IPS-20b (cell line): ENCODE data around the gene LMBRD2.
A peak's percentile ranks its signal among the peaks of the same experiment; 100 is the strongest.

Experiments
- H3K27ac ChIP-seq: one replicate; pipeline ENCODE4 v1.5.1; 2013; ENCODE audit warnings: low read length
- H3K27me3 ChIP-seq: 2 replicates; pipeline ENCODE4 v1.6.1; 2013; ENCODE audit warnings: mild to moderate bottlenecking, low read length, inconsistent platforms; ENCODE audit not compliant: insufficient read depth
- H3K36me3 ChIP-seq: 2 replicates; pipeline ENCODE4 v1.6.1; 2013; ENCODE audit warnings: low read depth, mild to moderate bottlenecking, inconsistent platforms, low read length, moderate library complexity; ENCODE audit not compliant: insufficient read depth
- H3K4me1 ChIP-seq: 2 replicates; pipeline ENCODE4 v1.6.1; 2013; ENCODE audit warnings: mild to moderate bottlenecking, control low read depth, inconsistent platforms, low read length, moderate library complexity; ENCODE audit not compliant: insufficient read depth
- H3K4me3 ChIP-seq: 2 replicates; pipeline ENCODE4 v1.5.1; 2013; ENCODE audit warnings: mild to moderate bottlenecking, low read length, inconsistent platforms
- H3K9ac ChIP-seq: 2 replicates; pipeline ENCODE4 v1.6.1; 2013; ENCODE audit warnings: low read depth, mild to moderate bottlenecking, inconsistent platforms, low read length, moderate library complexity
- H3K9me3 ChIP-seq: 2 replicates; pipeline ENCODE4 v1.6.1; 2013; ENCODE audit warnings: mild to moderate bottlenecking, low read depth, low read length, inconsistent platforms; ENCODE audit not compliant: insufficient read depth

LMBRD2 gene

DNA sequence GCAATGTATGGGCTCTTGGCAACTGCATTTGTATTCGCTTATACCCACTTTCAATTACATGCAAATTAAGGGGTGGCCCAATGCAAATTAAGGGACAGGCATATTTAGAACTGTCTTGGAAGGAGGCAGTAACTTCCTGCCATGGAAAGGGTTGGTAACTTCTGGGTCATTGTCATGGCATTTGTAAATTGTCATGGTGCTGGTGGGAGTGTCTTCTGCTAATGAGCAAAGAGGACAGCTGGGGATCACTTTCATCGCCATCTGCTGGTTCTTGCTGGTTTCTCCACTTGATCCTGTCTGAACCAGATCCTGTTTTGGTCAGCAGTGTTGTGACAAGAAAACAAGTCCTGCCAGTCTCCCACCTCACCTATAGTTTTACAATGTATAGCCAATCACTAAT, 61.7 kb downstream of the LMBRD2 start:
- no peak overlapping the region for H3K9ac ChIP-seq
- H3K36me3 ChIP-seq: no peaks in the 10 kb centered on the region
- no peaks in the 10 kb centered on the region for H3K9me3 ChIP-seq
- no peaks in the 10 kb centered on the region for H3K27me3 ChIP-seq
- 0 out of 2 replicates have a peak overlapping the region, but pooled peaks have one; percentile 4 for H3K4me3 ChIP-seq
- 0 out of 2 replicates have a peak, but pooled peaks cover 5% of the 10 kb centered on the region for H3K4me1 ChIP-seq
- H3K27ac ChIP-seq: no peak overlapping the region

DNA sequence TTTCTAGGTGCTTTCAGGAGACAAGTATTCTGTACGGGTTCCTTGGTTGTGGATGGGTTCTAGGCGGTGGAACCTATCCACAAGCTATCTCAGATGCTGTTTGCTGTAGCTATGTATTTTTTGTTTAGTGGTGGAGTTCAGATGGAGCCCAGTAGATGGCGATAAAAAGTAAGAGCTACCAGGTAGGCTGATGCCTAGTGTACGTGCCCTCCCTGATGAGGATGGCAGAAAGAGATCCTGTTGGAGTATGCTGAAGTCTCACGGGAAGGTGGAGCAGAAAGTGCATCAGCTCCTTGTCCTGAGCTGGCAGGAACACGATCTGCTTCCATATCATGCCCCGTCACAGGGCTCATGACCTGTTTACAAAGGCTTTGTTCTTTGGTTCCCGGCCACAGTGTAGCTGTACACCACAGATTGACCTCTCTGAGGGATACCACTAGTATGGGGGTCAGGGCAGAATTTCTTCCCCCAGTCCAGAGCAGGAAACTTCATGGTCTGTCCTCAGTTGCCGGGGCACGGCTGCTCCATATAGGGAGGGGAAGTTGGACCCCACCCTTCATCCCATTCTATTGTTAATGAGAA, 72.4 kb downstream of the LMBRD2 start:
- Histone ChIP-seq H3K27ac (no peak overlapping the region), H3K36me3 (no peaks in the 10 kb centered on the region), H3K27me3 (no peaks in the 10 kb centered on the region), H3K9ac (no peak overlapping the region), H3K4me1 (peaks cover 12% of the 10 kb centered on the region), H3K9me3 (no peaks in the 10 kb centered on the region), H3K4me3 (peak overlapping the region; percentile 49; the same call in 1 of the 2 replicates)

DNA sequence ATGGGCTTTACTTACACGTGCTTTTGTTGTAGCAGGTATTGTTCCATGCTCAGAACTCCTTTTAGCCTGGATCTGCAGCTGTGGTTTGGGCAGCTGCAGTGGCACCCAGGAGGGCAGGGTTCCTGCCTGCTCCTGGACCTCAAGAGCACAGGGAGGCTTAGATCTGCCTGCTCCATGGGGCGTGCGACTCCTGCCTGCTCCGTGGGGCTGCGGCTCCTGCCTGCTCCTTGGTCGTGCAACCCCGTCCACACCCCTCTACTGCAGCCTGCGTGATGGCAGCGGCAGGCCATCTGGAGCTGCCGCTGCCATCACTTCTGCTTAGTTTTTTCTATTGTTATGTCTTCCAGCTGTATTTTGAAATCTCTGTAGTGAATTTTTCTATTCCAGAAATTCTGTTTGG, 73.3 kb downstream of the LMBRD2 start:
- Histone ChIP-seq H3K9ac (no peak overlapping the region), H3K27me3 (no peaks in the 10 kb centered on the region), H3K36me3 (no peaks in the 10 kb centered on the region), H3K27ac (no peak overlapping the region), H3K4me1 (peaks cover 12% of the 10 kb centered on the region), H3K9me3 (no peaks in the 10 kb centered on the region), H3K4me3 (no peak overlapping the region)

DNA sequence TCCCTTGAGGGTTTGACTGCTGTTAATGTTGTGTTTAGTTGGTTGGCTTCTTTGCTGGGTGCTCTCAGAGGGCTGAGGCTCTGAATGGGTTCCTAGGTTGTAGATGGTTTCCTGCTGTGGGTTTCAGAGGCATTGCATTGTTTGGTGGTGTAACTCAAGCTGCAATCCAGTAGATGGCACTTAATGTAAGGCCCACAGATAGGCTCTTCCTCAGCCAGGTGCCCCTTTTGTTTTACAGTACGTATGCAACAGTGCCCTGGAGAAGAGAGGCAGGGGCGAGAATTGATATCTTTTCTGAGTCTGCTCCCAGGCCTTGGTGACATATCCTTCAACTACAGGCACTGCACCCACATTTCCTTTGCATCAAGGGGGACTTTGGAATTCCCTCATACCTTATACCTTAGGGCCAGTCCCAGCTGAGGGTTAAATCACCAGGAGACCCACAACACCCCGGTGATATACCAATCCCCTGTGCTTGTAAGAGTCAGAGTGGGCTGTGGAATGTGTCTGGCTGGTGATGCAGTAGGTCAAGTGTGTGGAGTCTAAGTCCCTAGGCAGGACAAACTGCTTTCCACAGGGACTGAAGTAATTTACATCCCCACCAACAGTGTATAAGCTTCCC, 78.0 kb downstream of the LMBRD2 start:
- H3K4me3 ChIP-seq: no peak overlapping the region

DNA sequence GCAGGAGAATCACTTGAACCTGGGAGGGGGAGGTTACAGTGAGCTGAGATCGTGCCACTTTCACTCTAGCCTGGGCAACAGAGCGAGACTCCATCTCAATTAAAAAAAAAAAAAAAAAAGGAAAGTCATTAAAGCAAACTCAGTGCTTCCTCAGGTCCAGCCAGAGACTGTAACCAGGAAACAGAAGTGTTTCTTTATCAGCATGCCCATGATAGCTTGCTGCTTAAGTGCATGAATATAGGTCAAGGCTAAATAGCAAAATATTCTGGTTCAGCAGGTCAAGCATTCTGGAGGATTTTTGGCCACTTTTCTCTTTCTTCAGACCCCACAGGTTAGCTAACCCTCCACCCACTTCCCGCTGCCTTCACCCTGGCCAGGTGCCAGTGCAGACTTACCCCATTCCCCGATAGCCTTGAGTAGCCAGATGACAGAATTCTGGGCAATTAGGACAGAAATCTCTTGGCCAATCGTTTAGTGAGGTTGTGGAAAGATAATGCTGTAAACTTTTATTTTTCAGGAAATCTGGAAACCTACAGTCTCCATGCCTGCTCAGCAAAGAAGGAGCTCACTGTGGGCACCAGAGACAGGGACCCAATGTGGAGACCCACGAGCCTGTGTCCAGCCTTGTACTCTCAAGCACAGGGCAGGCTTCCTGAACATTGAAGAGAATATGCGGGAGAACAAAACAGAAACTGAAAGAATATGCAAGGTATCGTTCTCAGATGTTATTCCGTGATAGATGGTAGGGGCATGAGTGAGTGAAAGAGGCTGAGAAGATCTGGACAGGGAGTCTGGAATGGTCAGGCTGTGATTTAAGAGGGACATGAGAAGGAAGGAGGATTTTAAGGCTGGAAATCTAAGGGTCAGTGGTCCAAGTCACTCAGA, 80.8 kb downstream of the LMBRD2 start:
- Histone ChIP-seq H3K4me3 (no peak overlapping the region), H3K27ac (no peak overlapping the region), H3K4me1 (peaks cover 8% of the 10 kb centered on the region)

More for the DNA sequence above, 78.0 kb downstream of the LMBRD2 start:
- Histone ChIP-seq H3K9me3 (no peaks in the 10 kb centered on the region), H3K27me3 (no peaks in the 10 kb centered on the region), H3K27ac (no peak overlapping the region), H3K4me1 (no peaks in the 10 kb centered on the region; the same call in 1 of the 2 replicates), H3K9ac (no peak overlapping the region), H3K36me3 (no peaks in the 10 kb centered on the region)

DNA sequence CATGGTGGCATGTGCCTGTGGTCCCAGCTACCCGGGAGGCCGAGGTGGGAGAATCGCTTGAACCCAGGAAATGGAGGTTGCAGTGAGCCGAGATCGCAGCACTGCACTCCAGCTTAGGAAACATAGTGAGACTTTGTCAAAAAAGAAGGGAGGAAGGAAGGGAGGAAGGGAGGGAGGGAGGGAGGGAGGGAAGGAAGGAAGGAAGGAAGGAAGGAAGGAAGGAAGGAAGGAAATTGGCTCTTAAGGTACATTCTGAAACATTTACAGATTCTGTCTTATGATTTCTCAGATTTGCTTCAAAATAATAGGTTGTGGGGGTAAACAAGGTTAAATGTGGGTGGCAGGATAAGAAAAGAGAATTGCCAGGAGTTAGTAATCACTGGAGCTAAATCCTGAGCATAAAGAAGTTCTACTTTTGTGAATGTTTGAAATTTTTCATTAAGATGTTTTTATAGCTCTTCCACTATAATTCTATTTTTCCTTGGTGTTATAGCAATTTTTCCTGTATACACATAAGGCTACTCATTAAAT, 82.9 kb downstream of the LMBRD2 start:
- Histone ChIP-seq H3K9me3 (no peaks in the 10 kb centered on the region), H3K4me1 (peaks cover 8% of the 10 kb centered on the region), H3K9ac (no peak overlapping the region), H3K36me3 (no peaks in the 10 kb centered on the region), H3K4me3 (no peak overlapping the region), H3K27ac (no peak overlapping the region), H3K27me3 (peaks cover 15% of the 10 kb centered on the region)

More for the DNA sequence above, 80.8 kb downstream of the LMBRD2 start:
- Histone ChIP-seq H3K9ac (no peak overlapping the region), H3K9me3 (no peaks in the 10 kb centered on the region), H3K36me3 (no peaks in the 10 kb centered on the region), H3K27me3 (peaks cover 3% of the 10 kb centered on the region; the same call in 1 of the 2 replicates)

DNA sequence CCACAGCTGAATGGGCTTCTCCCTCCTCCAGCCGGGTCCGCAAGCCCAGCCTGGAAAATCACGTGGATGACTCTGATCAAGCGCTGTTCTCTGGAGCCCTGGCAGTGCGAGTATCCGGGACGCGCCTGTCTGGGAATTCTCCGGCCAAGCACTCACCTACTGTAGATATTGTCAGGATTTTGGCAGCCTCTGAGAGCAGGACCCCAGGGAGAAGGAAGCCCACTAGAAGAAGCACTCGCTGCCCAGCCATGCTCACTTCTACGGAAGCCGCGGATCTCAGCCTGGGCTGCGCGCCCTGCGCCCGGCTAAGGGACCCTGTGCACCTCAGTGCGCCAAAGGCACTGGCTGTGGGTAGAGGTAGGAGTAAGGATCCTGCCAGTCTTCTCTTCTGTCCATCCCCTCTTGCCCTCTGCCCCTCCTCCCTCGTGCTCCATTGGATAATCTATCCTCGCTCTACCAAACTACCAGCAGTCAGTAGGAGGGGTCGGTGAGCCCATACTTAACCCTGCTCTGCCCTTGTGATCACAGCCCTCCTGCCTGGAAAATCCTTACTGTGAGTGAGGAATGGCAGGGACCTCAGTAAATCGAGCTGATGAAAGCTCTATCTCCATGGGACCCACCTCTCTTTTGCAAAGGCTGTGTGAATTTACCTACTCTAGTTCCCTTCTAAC, 85.0 kb downstream of the LMBRD2 start, which contains the start of gene UGT3A2:
UGT3A2 (minus strand) TSS at position 343 of the 671 bp plus-strand sequence; CDS start at position 250, 93 bp downstream.
- peak within 1 kb of the TSS; percentile 68; the same call in 1 of the 2 replicates for H3K9ac ChIP-seq
- H3K27me3 ChIP-seq: peaks cover 15% of the 10 kb centered on the region
- peaks cover 8% of the 10 kb centered on the region for H3K4me1 ChIP-seq

DNA sequence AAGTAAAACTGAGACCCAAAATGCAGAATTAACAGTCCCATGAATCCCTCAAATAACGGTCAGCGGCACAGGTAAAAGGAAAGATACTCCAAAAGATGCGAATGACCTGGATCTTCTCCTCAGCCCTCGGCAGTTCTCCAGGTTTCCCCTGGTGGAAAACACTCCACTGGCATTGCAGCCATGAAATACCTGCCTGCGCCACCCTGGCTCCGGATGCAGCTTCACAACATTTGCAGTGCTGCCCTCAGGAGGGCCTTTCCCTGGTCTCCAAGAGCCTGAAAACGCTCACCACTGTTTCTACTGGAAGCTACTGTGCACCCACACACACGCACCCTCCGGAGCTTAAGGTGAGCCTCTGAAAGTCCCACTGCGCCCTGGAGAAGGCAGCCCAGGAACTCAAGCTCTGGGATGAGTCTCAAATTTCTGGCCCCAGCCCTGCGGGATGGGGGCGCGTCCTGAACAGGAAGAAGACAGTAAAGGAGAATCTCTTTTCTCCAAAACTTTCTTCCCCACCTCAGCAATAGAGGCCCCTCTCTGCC, 85.6 kb downstream of the LMBRD2 start:
- Histone ChIP-seq H3K27me3 (peaks cover 15% of the 10 kb centered on the region), H3K9ac (peak overlapping the region; percentile 68; the same call in 1 of the 2 replicates), H3K4me1 (peaks cover 8% of the 10 kb centered on the region), H3K27ac (no peak overlapping the region), H3K4me3 (peak overlapping the region; percentile 79), H3K36me3 (peaks cover 7% of the 10 kb centered on the region; the same call in 1 of the 2 replicates), H3K9me3 (no peaks in the 10 kb centered on the region)

More for the DNA sequence above, 85.0 kb downstream of the LMBRD2 start, which contains the start of gene UGT3A2:
- peaks cover 7% of the 10 kb centered on the region; the same call in 1 of the 2 replicates for H3K36me3 ChIP-seq
- peak within 1 kb of the TSS; percentile 79 for H3K4me3 ChIP-seq
- no peak within 1 kb of the TSS for H3K27ac ChIP-seq
- H3K9me3 ChIP-seq: no peaks in the 10 kb centered on the region

DNA sequence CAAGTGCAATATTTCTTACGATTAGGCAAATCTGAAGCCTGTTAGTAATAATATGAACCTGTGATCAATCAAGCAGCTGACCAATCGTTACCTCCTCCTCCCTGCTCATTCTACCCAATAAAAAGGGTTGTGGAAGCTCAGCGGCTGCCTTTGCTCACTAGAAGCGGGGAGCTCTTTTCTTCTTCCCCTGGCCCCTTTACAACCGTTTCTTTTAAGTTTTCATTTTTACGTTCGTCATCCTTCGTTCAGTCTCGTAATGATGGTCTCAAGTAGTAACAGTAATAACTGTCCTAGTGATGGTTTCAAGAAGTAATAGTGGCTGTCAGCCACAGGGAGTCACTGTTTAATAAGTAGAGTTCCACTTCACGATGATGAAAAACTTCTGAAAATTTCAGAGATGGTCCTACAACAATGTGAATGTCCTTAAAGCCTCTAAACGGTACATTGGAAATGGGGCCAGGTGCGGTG, 91.2 kb downstream of the LMBRD2 start:
- Histone ChIP-seq H3K9ac (no peak overlapping the region), H3K36me3 (peaks cover 7% of the 10 kb centered on the region; the same call in 1 of the 2 replicates), H3K4me3 (no peak overlapping the region), H3K9me3 (no peaks in the 10 kb centered on the region), H3K27ac (no peak overlapping the region), H3K27me3 (peaks cover 8% of the 10 kb centered on the region), H3K4me1 (no peaks in the 10 kb centered on the region)

DNA sequence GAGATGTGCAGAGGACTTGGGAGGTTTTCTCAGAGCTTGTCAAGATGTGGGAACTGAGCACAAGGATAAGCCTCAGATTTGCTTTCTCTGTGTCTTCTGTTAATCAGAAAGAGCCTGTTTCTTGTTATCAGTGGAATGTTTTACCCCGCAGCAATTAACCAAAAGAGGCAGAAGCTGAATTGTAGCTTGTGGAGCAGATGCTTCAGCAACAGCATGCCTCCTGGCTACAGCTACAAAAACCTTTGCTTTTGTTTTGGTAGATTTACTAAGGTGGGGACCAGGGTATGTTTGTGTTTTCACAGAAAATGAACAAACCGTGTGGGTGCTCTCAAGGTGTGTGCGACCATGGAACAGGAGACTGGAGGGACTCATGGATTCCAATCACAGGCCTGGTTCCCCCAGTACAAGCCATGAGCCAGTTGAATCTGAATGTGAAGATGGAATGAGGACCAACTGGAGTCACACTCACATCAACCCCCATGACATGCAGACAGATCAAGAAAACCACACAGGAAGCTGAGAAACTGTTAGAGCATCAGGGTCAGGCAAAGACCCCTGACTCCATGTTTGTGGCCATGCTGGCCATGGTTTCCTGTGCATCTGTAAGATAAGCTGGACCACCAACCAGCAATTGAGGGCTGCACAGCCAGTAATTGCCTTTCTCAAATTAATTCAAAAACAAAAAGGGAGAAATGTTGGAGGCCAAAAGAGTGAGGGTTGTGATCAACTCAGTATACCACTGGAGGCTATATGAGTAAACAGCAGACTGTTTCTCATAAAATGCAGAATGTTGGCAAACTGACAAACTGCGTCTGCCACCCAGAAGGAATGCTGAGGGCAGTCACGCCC, 91.9 kb downstream of the LMBRD2 start:
- Histone ChIP-seq H3K27ac (no peak overlapping the region), H3K27me3 (peaks cover 1% of the 10 kb centered on the region; the same call in 1 of the 2 replicates), H3K9me3 (no peaks in the 10 kb centered on the region), H3K36me3 (peaks cover 7% of the 10 kb centered on the region; the same call in 1 of the 2 replicates), H3K4me1 (no peaks in the 10 kb centered on the region), H3K4me3 (no peak overlapping the region), H3K9ac (no peak overlapping the region)
